ENCODE measurements around the gene MAGEB5.

DNA sequence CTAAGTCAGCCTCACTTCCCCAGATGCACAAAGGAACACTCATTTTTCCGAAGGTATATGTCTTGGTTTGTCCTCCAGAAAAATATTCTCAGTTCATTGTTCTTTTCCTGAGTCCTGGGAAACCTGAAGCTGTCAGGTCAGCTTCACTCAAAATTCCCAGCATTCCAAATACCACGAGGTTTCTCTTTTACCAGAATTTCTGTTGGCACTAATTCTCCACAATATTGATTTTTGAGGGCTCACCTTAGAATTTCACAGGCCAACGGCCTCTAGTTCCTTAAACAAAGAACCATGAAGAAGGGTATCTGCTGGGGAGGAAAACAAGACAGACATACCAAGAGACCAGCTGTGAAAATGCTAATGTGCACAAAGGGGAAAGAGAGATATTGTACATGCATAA, 8.0 kb upstream of the MAGEB5 start:
- TF ChIP-seq, protein P1, sequence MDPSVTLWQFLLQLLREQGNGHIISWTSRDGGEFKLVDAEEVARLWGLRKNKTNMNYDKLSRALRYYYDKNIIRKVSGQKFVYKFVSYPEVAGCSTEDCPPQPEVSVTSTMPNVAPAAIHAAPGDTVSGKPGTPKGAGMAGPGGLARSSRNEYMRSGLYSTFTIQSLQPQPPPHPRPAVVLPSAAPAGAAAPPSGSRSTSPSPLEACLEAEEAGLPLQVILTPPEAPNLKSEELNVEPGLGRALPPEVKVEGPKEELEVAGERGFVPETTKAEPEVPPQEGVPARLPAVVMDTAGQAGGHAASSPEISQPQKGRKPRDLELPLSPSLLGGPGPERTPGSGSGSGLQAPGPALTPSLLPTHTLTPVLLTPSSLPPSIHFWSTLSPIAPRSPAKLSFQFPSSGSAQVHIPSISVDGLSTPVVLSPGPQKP (IDR thresholded peaks at IDR 0.05; ENCODE audit: low read depth, low read length), result no peak
- TF ChIP-seq ESRRA (IDR thresholded peaks at IDR 0.05; ENCODE audit: borderline replicate concordance, low read length), result no peak
- TF ChIP-seq TP53 (CRISPR knock-in tag; IDR thresholded peaks at IDR 0.05), result no peak
- TF ChIP-seq, protein P2, sequence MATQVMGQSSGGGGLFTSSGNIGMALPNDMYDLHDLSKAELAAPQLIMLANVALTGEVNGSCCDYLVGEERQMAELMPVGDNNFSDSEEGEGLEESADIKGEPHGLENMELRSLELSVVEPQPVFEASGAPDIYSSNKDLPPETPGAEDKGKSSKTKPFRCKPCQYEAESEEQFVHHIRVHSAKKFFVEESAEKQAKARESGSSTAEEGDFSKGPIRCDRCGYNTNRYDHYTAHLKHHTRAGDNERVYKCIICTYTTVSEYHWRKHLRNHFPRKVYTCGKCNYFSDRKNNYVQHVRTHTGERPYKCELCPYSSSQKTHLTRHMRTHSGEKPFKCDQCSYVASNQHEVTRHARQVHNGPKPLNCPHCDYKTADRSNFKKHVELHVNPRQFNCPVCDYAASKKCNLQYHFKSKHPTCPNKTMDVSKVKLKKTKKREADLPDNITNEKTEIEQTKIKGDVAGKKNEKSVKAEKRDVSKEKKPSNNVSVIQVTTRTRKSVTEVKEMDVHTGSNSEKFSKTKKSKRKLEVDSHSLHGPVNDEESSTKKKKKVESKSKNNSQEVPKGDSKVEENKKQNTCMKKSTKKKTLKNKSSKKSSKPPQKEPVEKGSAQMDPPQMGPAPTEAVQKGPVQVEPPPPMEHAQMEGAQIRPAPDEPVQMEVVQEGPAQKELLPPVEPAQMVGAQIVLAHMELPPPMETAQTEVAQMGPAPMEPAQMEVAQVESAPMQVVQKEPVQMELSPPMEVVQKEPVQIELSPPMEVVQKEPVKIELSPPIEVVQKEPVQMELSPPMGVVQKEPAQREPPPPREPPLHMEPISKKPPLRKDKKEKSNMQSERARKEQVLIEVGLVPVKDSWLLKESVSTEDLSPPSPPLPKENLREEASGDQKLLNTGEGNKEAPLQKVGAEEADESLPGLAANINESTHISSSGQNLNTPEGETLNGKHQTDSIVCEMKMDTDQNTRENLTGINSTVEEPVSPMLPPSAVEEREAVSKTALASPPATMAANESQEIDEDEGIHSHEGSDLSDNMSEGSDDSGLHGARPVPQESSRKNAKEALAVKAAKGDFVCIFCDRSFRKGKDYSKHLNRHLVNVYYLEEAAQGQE (IDR thresholded peaks at IDR 0.05), result no peak
- TF ChIP-seq, protein P3, sequence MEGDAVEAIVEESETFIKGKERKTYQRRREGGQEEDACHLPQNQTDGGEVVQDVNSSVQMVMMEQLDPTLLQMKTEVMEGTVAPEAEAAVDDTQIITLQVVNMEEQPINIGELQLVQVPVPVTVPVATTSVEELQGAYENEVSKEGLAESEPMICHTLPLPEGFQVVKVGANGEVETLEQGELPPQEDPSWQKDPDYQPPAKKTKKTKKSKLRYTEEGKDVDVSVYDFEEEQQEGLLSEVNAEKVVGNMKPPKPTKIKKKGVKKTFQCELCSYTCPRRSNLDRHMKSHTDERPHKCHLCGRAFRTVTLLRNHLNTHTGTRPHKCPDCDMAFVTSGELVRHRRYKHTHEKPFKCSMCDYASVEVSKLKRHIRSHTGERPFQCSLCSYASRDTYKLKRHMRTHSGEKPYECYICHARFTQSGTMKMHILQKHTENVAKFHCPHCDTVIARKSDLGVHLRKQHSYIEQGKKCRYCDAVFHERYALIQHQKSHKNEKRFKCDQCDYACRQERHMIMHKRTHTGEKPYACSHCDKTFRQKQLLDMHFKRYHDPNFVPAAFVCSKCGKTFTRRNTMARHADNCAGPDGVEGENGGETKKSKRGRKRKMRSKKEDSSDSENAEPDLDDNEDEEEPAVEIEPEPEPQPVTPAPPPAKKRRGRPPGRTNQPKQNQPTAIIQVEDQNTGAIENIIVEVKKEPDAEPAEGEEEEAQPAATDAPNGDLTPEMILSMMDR (IDR thresholded peaks at IDR 0.05), result no peak
- TF ChIP-seq RFX5 (IDR thresholded peaks at IDR 0.05), result no peak
- TF ChIP-seq CHD2 (IDR thresholded peaks at IDR 0.05; ENCODE audit: low read length, partially characterized antibody), result no peak
- TF ChIP-seq EHMT2 (IDR thresholded peaks at IDR 0.05; ENCODE audit: low read depth), result no peak
- TF ChIP-seq, protein P4, sequence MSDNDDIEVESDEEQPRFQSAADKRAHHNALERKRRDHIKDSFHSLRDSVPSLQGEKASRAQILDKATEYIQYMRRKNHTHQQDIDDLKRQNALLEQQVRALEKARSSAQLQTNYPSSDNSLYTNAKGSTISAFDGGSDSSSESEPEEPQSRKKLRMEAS (IDR thresholded peaks at IDR 0.05), result no peak
- no peak for TF ChIP-seq POLR2A (IDR thresholded peaks at IDR 0.05; ENCODE audit: low read length)
- no peak for TF ChIP-seq RCOR1 (IDR thresholded peaks at IDR 0.05; ENCODE audit: low read depth, low read length)
- no peak for TF ChIP-seq SMC3 (IDR thresholded peaks at IDR 0.05)
- TF ChIP-seq MYC (IDR thresholded peaks at IDR 0.05; ENCODE audit: borderline replicate concordance, low read length), result no peak
